OCI-LY7 (cell line): ENCODE measurements around the gene CEP152. TPM values are rescaled to one million over a fixed set of nuclear protein-coding genes. Genes with fewer than 3 reads are reported as not detected.
"Not testable (repeated sequence)": the region's sequence is repeated elsewhere in the genome, so short reads cannot be mapped to it uniquely, and the experiment has no call there.

Source experiments
- BruUV-seq: library from RNA; stranded (reverse); fragments of 400-500 nt; replicated peaks from 2 replicates; lab custom pipeline; 2021; lab: Mats Ljungman, UMichigan
- CTCF ChIA-PET: fragments of 300-600 bp; sonication (Branson Sonifier 250); formaldehyde crosslinking; loops from one replicate; lab custom pipeline; 2022; ENCODE audit warnings: antibody characterized with exemption; ENCODE audit not compliant: unreplicated experiment; lab: Charles Lee
- POLR2A ChIA-PET: fragments of 300-600 bp; sonication (Branson Sonifier 250); formaldehyde crosslinking; loops from one replicate; lab custom pipeline; 2022; ENCODE audit warnings: antibody characterized with exemption; lab: Charles Lee
- DNase-seq: peaks from one replicate; pipeline ENCODE4 v3.0.0-alpha.2; 2015; ENCODE audit warnings: low spot score
- H2AFZ ChIP-seq: fragments of 200-600 bp; sonication (generic), shearing (Covaris generic); 2 replicates; pipeline ENCODE4 v1.6.1; 2014; ENCODE audit warnings: mild to moderate bottlenecking, antibody characterized with exemption, low read length, moderate library complexity
- H3K27ac ChIP-seq: fragments of 200-600 bp; sonication (generic); 2 replicates; pipeline ENCODE4 v1.5.1; 2014; ENCODE audit warnings: mixed run types, low read depth, mild to moderate bottlenecking, moderate library complexity, low read length, inconsistent platforms; ENCODE audit not compliant: poor library complexity, severe bottlenecking
- H3K36me3 ChIP-seq: fragments of 200-600 bp; sonication (generic); 2 replicates; pipeline ENCODE4 v1.6.1; 2014; ENCODE audit warnings: mild to moderate bottlenecking, antibody characterized with exemption, low read length, moderate library complexity, mixed read lengths; ENCODE audit not compliant: insufficient read depth
- H3K4me1 ChIP-seq: fragments of 200-600 bp; sonication (generic); 2 replicates; pipeline ENCODE4 v1.5.1; 2014; ENCODE audit warnings: mild to moderate bottlenecking, low read length; ENCODE audit not compliant: insufficient read depth, poor library complexity, severe bottlenecking
- H3K4me2 ChIP-seq: fragments of 200-600 bp; sonication (generic); 2 replicates; pipeline ENCODE4 v1.6.1; 2014; ENCODE audit warnings: mild to moderate bottlenecking, low read length
- H3K4me3 ChIP-seq: fragments of 200-600 bp; sonication (generic); 2 replicates; pipeline ENCODE4 v1.5.1; 2014; ENCODE audit warnings: mild to moderate bottlenecking, low read depth, low read length; ENCODE audit not compliant: poor library complexity, severe bottlenecking
- H3K79me2 ChIP-seq: fragments of 200-600 bp; sonication (generic); 2 replicates; pipeline ENCODE4 v1.6.1; 2016; ENCODE audit warnings: low read depth, mild to moderate bottlenecking, low read length, moderate library complexity, mixed read lengths; ENCODE audit not compliant: insufficient read depth
- H3K9me2 ChIP-seq: fragments of 200-600 bp; sonication (generic); 2 replicates; pipeline ENCODE4 v1.6.1; 2016; ENCODE audit warnings: mild to moderate bottlenecking, low read length, mixed read lengths; ENCODE audit not compliant: insufficient read depth
- H3K9me3 ChIP-seq: fragments of 200-600 bp; sonication (generic); 2 replicates; pipeline ENCODE4 v1.6.1; 2014; ENCODE audit warnings: mild to moderate bottlenecking, mixed run types, low read length, mixed read lengths
- H4K20me1 ChIP-seq: fragments of 200-600 bp; sonication (generic); 2 replicates; pipeline ENCODE4 v1.6.1; 2014; ENCODE audit warnings: mild to moderate bottlenecking, antibody characterized with exemption, low read length, moderate library complexity, mixed read lengths; ENCODE audit not compliant: insufficient read depth
- CTCF ChIP-seq: fragments of 200-600 bp; sonication (generic); conservative IDR thresholded peaks from 2 replicates; pipeline ENCODE4 v1.5.1; 2014; ENCODE audit warnings: mild to moderate bottlenecking, antibody characterized with exemption, low read length, moderate library complexity, mixed read lengths
- EZH2phosphoT487 ChIP-seq: fragments of 200-600 bp; sonication (generic); IDR thresholded peaks from 2 replicates; pipeline ENCODE4 v1.6.1; 2018; ENCODE audit warnings: low read depth, borderline replicate concordance, mild to moderate bottlenecking, mixed run types, antibody characterized with exemption, low read length, moderate library complexity, mixed read lengths
- intact Hi-C: fragments of 100-400 bp; cut with micrococcal nuclease; formaldehyde crosslinking; loops from one replicate; pipeline ENCODE4 v1.10.0; 2022; ENCODE audit not compliant: unreplicated experiment
- total RNA-seq, 2 experiments: library from RNA; depleted of rRNA in 1 of 2; stranded (reverse); fragments of >200 nt in 1 of 2; shearing (Covaris generic) in 1 of 2; gene quantifications; 2 replicates each; pipeline ENCODE4 v1.2.3, GENCODE V29; 2014 to 2022

CEP152 gene
- total RNA-seq, 2 experiments from 2014 or later, result 37.6 to 44.9 TPM

GRCh38 chr15:48792408-48792807, 18.5 kb downstream of the CEP152 start:
- ChIA-PET POLR2A (interaction anchor here (0.6 kb wide), 1 partner anchor 16 kb away, joined by 3 read pairs; no protein-coding TSS in a partner anchor), CTCF (no interaction called here)
- H3K79me2 ChIP-seq, result no peaks in the 10 kb centered on the region
- no peak overlapping the region for H2AFZ ChIP-seq
- no TSS peak for BruUV-seq
- no peaks in the 10 kb centered on the region for H3K4me1 ChIP-seq
- intact Hi-C loops, result no loop called here
- H3K36me3 ChIP-seq, result peaks cover 97% of the 10 kb centered on the region
- no peak overlapping the region for H3K4me3 ChIP-seq
- no peak for DNase-seq
- H3K9me3 ChIP-seq, result no peaks in the 10 kb centered on the region
- no peak overlapping the region for H3K4me2 ChIP-seq
- TF ChIP-seq CTCF (no peak), EZH2phosphoT487 (no peak)
- H4K20me1 ChIP-seq, result no peaks in the 10 kb centered on the region
- H3K9me2 ChIP-seq, result no peaks in the 10 kb centered on the region
- no peak overlapping the region for H3K27ac ChIP-seq

- H3K4me1 ChIP-seq, CTCF ChIA-PET, DNase-seq, H3K4me3 ChIP-seq, H4K20me1 ChIP-seq, H2AFZ ChIP-seq, H3K4me2 ChIP-seq, H3K27ac ChIP-seq, H3K79me2 ChIP-seq, H3K9me3 ChIP-seq, BruUV-seq, intact Hi-C loops, H3K9me2 ChIP-seq: not testable (repeated sequence)
- peaks cover 84% of the 10 kb centered on the region for H3K36me3 ChIP-seq
- POLR2A ChIA-PET, result interaction anchor here (0.6 to 1.1 kb wide), 6 partner anchors 10 to 540 kb away, joined by 3 read pairs; partner anchors contain the start of gene CEP152
Observed at GRCh38 chr15:48790466-48791115, 20.3 kb downstream of the CEP152 start.

GRCh38 chr15:48785712-48786111, 25.2 kb downstream of the CEP152 start:
- Histone ChIP-seq H3K9me3 (no peaks in the 10 kb centered on the region), H3K4me2 (no peak overlapping the region), H3K4me3 (no peak overlapping the region), H4K20me1 (no peaks in the 10 kb centered on the region), H3K4me1 (no peaks in the 10 kb centered on the region), H3K27ac (no peak overlapping the region), H3K79me2 (no peaks in the 10 kb centered on the region), H3K9me2 (no peaks in the 10 kb centered on the region), H3K36me3 (peaks cover 84% of the 10 kb centered on the region), H2AFZ (no peak overlapping the region)
- POLR2A ChIA-PET, result interaction anchor here (0.6 to 0.9 kb wide), 3 partner anchors 21 to 115 kb away, joined by 3 to 4 read pairs (median 4); no protein-coding TSS in a partner anchor
- no peak for TF ChIP-seq CTCF
- CTCF ChIA-PET, result no interaction called here
- no peak for DNase-seq
- no TSS peak for BruUV-seq
- intact Hi-C loops, result no loop called here
